Activated B cell treated with CpG ODN at 0.5 μM for 24 hours (primary cell): Measurements from ENCODE around the gene KRT28. TPM values are rescaled to one million over a fixed set of nuclear protein-coding genes. Genes with fewer than 3 reads are reported as not detected.

Source experiments
- ATAC-seq: fragments of 200-7000 bp; cut with Tn5 transposase; one replicate; pipeline ENCODE4 v1.10.0; 2021; ENCODE audit warnings: low read depth, mild to moderate bottlenecking, moderate library complexity
- CTCF ChIA-PET: fragments of 350-600 bp; sonication (Branson Sonifier 250); formaldehyde crosslinking; loops from one replicate; lab custom pipeline; 2021; ENCODE audit warnings: antibody characterized with exemption; lab: Charles Lee
- POLR2A ChIA-PET: fragments of 350-600 bp; sonication (Branson Sonifier 250); formaldehyde crosslinking; loops from one replicate; lab custom pipeline; 2021; ENCODE audit warnings: antibody characterized with exemption; lab: Charles Lee
- DNase-seq: peaks from one replicate; pipeline ENCODE4 v3.0.0; 2022
- H3K27ac Mint-ChIP-seq: one replicate; pipeline ENCODE4 v1.8.0; 2020; ENCODE audit warnings: mixed read lengths
- H3K27me3 Mint-ChIP-seq: one replicate; pipeline ENCODE4 v1.8.0; 2021; ENCODE audit warnings: mixed read lengths
- H3K36me3 Mint-ChIP-seq: one replicate; pipeline ENCODE4 v1.8.0; 2021; ENCODE audit warnings: low read depth, mixed read lengths
- H3K4me1 Mint-ChIP-seq: one replicate; pipeline ENCODE4 v1.8.0; 2021; ENCODE audit warnings: mixed read lengths
- H3K4me3 Mint-ChIP-seq: one replicate; pipeline ENCODE4 v1.8.0; 2020; ENCODE audit warnings: mild to moderate bottlenecking, mixed read lengths
- H3K9me3 Mint-ChIP-seq: one replicate; pipeline ENCODE4 v1.8.0; 2020; ENCODE audit warnings: mixed read lengths
- CTCF ChIP-seq: fragments of 200-600 bp; IDR thresholded peaks from one replicate; pipeline ENCODE4 v1.8.0; 2022; ENCODE audit warnings: antibody characterized with exemption, mild to moderate bottlenecking
- intact Hi-C: fragments of 100-400 bp; cut with micrococcal nuclease; formaldehyde crosslinking; loops from one replicate; pipeline ENCODE4 v1.15.1; 2024
- total RNA-seq: library from RNA; stranded (reverse); gene quantifications from 2 replicates; pipeline ENCODE4 v1.2.3, GENCODE V29; 2022

Gene KRT28
- total RNA-seq, 1 donor from 2014 or later = not detected

- Mint-ChIP-seq H3K9me3 (peaks cover 4% of the 10 kb centered on the region), H3K4me3 (no peak overlapping the region), H3K27ac (no peak overlapping the region), H3K27me3 (peaks cover 3% of the 10 kb centered on the region), H3K4me1 (no peaks in the 10 kb centered on the region), H3K36me3 (peaks cover 21% of the 10 kb centered on the region)
- intact Hi-C loops = no loop called here
- ChIA-PET CTCF (no interaction called here), POLR2A (no interaction called here)
- ATAC-seq (no peak), DNase-seq (no peak)
- TF ChIP-seq CTCF = no peak
Measured at GRCh38 chr17:40830085-40830776, 30.5 kb upstream of the KRT28 start.

DNA sequence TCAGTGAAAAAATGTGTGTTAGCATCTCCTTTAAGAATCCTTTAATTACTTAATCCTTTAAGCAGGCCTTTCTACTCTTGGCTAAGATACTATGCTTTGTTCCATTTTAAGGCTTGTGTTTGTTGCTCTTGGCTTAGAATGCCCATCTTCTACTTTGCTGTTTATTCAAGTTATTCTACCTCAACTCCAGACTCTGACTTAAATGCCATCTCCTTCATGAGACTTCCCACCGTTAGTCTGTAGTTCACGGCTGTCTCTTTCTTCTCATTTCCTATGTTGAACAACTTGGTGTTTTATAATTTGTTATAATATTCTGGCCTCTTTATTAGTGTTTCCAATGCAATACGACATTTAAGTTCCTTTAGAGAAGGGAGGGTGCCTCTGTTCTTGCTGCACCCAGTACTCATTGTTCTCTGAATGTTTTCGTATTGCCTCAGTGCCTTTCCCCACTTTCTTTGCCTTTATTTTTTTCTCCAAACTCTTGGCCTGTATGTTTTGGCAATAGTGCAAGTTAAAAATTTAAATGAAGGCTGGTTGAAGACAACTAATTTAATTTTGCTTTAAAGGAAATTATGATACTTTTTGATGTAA is 28.8 kb upstream of the KRT28 start:
- no peak for ATAC-seq
- CTCF ChIA-PET = no interaction called here
- TF ChIP-seq CTCF = no peak
- H3K27me3 Mint-ChIP-seq = peaks cover 3% of the 10 kb centered on the region
- POLR2A ChIA-PET = no interaction called here
- no peak overlapping the region for H3K27ac Mint-ChIP-seq
- H3K9me3 Mint-ChIP-seq = peaks cover 4% of the 10 kb centered on the region
- no peak overlapping the region for H3K4me3 Mint-ChIP-seq
- peaks cover 11% of the 10 kb centered on the region for H3K36me3 Mint-ChIP-seq
- intact Hi-C loops = no loop called here
- DNase-seq = no peak
- peaks cover 5% of the 10 kb centered on the region for H3K4me1 Mint-ChIP-seq

GRCh38 chr17:40827746-40828453 is 28.1 kb upstream of the KRT28 start:
- intact Hi-C loops = no loop called here
- DNase-seq (no peak), ATAC-seq (no peak)
- no peak for TF ChIP-seq CTCF
- peaks cover 3% of the 10 kb centered on the region for H3K27me3 Mint-ChIP-seq
- peaks cover 5% of the 10 kb centered on the region for H3K4me1 Mint-ChIP-seq
- H3K9me3 Mint-ChIP-seq = peaks cover 4% of the 10 kb centered on the region
- ChIA-PET POLR2A (no interaction called here), CTCF (no interaction called here)
- peaks cover 11% of the 10 kb centered on the region for H3K36me3 Mint-ChIP-seq
- H3K27ac Mint-ChIP-seq = no peak overlapping the region
- H3K4me3 Mint-ChIP-seq = no peak overlapping the region

GRCh38 chr17:40825599-40825998 is 25.8 kb upstream of the KRT28 start:
- intact Hi-C loops = no loop called here
- H3K9me3 Mint-ChIP-seq = peaks cover 4% of the 10 kb centered on the region
- no peak overlapping the region for H3K27ac Mint-ChIP-seq
- TF ChIP-seq CTCF = no peak
- peaks cover 18% of the 10 kb centered on the region for H3K36me3 Mint-ChIP-seq
- CTCF ChIA-PET = no interaction called here
- H3K4me3 Mint-ChIP-seq = no peak overlapping the region
- peaks cover 5% of the 10 kb centered on the region for H3K4me1 Mint-ChIP-seq
- DNase-seq = no peak
- no peak for ATAC-seq
- POLR2A ChIA-PET = no interaction called here
- H3K27me3 Mint-ChIP-seq = peaks cover 4% of the 10 kb centered on the region
